Left colon (tissue), 2 donors: Measurements from ENCODE around the gene DNAJC1. TPM values are rescaled to one million over a fixed set of nuclear protein-coding genes. Genes with fewer than 3 reads are reported as not detected.
A peak's percentile ranks its signal among the peaks of the same experiment; 100 is the strongest.

Experiments
- ATAC-seq: fragments of 200-7000 bp; cut with Tn5 transposase; one replicate; pipeline ENCODE4 v1.9.1; 2020; ENCODE audit warnings: mild to moderate bottlenecking, moderate library complexity
- DNase-seq, 2 donors: peaks; one replicate each; pipeline ENCODE4 v3.0.0-alpha.2; 2020
- intact Hi-C, 2 donors: fragments of 100-400 bp; cut with DNase I in 1 of 2; cut with micrococcal nuclease in 1 of 2; formaldehyde crosslinking; loops; one replicate each; pipeline versions ENCODE4 v1.11.2 to v1.14.0; 2022; cut with DNase I, micrococcal nuclease
- total RNA-seq, 2 donors: library from RNA; stranded (reverse); fragmentation: NEBNext Ultra II Directional; extraction: Animal tissue kit (Norgen Biotek cat#: 25700); gene quantifications; one replicate each; pipeline ENCODE4 v1.2.1, GENCODE V29; 2021
- donor health status: DM: no; HTN: no; CAD: no.
- donor health status: DM: yes; HTN: yes; CAD: no.

DNAJC1 gene
- total RNA-seq, 2 donors from 2014 or later, result 29.7 to 33.7 TPM

DNA sequence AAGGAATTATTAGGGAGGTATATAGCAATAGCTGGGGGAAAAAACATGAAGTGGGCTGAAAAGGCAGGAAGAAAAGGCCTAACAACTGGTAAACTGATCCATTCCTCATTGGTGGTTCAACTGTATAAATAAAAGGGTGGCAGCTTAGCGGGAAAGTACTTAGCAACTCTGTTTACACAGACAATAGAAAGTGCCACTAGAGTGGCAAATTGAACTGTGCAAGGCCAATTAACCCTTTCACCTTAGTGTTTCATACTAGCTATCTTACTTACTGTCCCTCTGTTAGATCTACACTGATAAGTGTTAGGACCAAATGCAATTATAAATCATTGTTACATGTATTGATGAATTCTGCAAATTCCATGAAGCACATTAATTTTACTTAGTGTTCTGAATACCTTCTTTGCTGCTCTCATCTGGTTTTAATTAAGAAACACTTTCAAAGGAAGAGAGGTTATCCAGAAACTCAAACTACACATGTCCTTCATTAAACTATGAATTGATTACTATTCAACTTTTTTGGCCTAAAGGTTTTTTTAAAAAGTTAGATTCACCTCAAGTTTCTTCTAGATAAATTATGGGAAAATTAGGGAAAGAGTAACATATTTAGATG lies 28.0 kb downstream of the DNAJC1 start:
- DNase-seq (no peak), ATAC-seq (peak; percentile 58)
- intact Hi-C loops, result no loop called here

- intact Hi-C loops, result no loop called here
- ATAC-seq, result no peak
- no peak for DNase-seq
Measured at GRCh38 chr10:21972584-21972983, 30.9 kb downstream of the DNAJC1 start.

- DNase-seq, result no peak
- no peak for ATAC-seq
- intact Hi-C loops, result no loop called here
Measured at GRCh38 chr10:21969326-21970287, 33.9 kb downstream of the DNAJC1 start.

DNA sequence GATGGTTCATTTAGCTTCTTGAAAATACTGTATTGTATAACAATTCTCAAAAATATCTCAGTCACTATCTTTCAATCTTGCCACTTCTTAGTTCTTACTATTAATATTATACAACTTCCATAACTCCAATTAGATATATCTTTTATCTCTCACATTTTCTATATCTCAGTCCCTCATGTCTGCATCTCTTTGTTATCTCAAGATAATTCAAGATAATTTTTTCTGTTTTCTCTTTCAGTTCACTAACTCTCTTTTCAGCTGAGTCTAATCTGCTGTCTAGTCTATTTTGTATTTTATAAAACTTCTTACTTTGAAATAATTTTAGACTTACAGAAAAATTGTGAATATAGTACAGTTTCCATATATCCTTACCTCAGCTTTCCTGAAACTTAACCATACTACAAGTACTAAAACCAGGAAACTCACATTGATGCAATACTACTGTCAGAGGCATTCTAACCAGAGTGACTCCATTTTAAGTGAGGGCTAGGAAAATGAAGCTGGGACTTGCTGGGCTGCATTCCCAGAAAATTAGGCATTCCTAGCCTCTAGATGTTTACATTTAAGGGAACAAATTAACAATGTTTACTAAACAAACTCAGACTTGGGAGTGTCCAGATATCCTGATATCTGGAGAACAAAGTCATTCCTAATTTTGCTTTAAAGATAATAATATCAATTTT lies 38.4 kb downstream of the DNAJC1 start:
- intact Hi-C loops, result no loop called here
- no peak for ATAC-seq
- DNase-seq, result no peak

GRCh38 chr10:21962358-21962757 lies 41.2 kb downstream of the DNAJC1 start:
- intact Hi-C loops, result no loop called here
- ATAC-seq, result no peak
- DNase-seq, result no peak

DNA sequence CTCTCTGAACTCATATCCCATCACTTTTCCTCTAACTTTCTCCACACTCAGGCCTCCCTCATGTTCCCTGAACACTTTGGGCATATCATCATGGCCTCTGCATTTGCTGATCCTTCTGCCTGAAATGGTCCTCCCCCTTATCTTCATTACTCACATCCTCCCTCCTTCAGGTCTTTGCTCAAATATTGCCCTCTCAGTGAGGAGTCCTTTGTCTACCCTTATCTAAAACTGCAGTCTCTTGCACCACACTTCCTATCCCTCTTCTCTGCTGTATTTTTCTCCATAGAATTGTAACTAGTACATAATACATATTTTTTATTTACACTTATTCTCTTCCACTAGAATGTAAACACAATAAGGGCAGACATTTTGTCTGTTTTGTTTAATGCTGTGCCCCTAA lies 41.7 kb downstream of the DNAJC1 start:
- ATAC-seq, result no peak
- no peak for DNase-seq
- intact Hi-C loops, result no loop called here

- no peak for DNase-seq
- intact Hi-C loops, result loop anchor here in 1 of 2 donors (10.0 kb wide), 2 partner anchors 465 to 685 kb away; no protein-coding TSS in a partner anchor
- no peak for ATAC-seq
Measured at GRCh38 chr10:21959998-21960397, 43.5 kb downstream of the DNAJC1 start.

GRCh38 chr10:21954690-21955089 lies 48.8 kb downstream of the DNAJC1 start:
- ATAC-seq (no peak), DNase-seq (no peak)
- intact Hi-C loops, result loop anchor here in 1 of 2 donors (10.0 kb wide), 2 partner anchors 460 to 680 kb away; no protein-coding TSS in a partner anchor

DNA sequence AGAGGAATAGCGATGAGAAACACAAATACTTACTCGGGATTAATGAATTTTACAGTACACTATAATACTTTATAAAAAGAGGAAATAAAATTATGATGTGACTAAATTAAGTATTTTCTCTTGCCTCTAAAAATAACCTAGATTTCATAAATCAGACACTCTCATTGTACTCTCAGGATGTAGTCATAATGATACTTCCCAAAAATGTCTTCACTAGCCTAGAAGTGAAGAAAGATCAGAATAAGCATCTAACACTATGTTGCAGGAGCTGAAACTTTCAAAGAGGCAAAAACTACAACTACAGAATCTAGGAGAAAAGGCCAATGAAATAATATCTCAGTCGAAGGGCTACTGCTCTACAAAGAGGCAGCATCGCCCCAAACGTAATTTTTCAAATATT lies 49.4 kb downstream of the DNAJC1 start:
- intact Hi-C loops, result loop anchor here in 1 of 2 donors (10.0 kb wide), 2 partner anchors 459 to 679 kb away; no protein-coding TSS in a partner anchor
- no peak for DNase-seq
- ATAC-seq, result no peak

DNA sequence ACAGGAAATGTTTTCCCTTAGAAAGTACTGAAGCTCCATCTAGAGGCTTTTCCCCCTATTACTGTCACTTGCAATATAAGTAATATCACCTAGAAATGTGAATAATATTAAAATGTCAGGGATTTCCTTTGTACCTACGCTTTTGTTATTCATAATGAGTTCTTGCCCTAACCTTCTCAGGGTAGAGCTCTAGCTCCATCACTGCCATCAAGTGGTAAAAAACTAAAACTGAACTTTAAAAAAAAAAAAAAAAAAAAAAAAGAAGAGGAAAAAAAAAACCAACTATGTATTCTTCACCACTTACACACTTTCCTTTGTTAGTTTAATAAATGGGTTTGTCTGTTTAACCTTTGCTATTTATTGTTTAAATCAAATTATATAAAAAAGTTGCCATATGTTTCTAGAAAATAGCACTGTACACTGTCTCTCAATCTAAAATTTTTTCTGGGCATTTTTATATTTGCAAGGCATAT lies 49.9 kb downstream of the DNAJC1 start:
- ATAC-seq (peak; percentile 55), DNase-seq (no peak)
- intact Hi-C loops, result loop anchor here in 1 of 2 donors (10.0 kb wide), 2 partner anchors 459 to 679 kb away; no protein-coding TSS in a partner anchor

DNA sequence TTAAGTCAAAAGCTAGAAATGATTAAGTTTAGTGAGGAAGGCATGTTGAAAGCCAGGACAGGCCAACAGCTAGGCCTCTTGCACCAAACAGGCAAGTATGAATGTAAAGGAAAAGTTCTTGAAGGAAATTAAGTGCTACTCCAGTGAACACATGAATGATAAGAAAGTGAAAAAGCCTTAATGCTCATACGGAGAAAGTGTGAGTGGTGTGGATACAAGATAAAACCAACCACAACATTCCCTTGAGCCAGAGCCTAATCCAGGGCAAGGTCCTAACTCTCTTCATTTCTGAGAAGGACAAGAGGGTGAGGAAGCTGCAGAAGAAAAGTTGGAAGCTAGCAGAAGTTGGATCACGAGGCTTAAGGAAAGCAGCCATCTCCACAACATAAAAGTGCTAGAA lies 53.0 kb downstream of the DNAJC1 start:
- intact Hi-C loops, result loop anchor here in 1 of 2 donors (10.0 kb wide), 2 partner anchors 456 to 676 kb away; no protein-coding TSS in a partner anchor

GRCh38 chr10:21946946-21947345 lies 56.6 kb downstream of the DNAJC1 start:
- intact Hi-C loops, result no loop called here

More for the DNA sequence above, 53.0 kb downstream of the DNAJC1 start:
- no peak for ATAC-seq
- no peak for DNase-seq

GRCh38 chr10:21944727-21945386 lies 58.7 kb downstream of the DNAJC1 start:
- no peak for DNase-seq
- intact Hi-C loops, result no loop called here
- no peak for ATAC-seq

More at GRCh38 chr10:21946946-21947345, 56.6 kb downstream of the DNAJC1 start:
- no peak for DNase-seq
- ATAC-seq, result no peak

DNA sequence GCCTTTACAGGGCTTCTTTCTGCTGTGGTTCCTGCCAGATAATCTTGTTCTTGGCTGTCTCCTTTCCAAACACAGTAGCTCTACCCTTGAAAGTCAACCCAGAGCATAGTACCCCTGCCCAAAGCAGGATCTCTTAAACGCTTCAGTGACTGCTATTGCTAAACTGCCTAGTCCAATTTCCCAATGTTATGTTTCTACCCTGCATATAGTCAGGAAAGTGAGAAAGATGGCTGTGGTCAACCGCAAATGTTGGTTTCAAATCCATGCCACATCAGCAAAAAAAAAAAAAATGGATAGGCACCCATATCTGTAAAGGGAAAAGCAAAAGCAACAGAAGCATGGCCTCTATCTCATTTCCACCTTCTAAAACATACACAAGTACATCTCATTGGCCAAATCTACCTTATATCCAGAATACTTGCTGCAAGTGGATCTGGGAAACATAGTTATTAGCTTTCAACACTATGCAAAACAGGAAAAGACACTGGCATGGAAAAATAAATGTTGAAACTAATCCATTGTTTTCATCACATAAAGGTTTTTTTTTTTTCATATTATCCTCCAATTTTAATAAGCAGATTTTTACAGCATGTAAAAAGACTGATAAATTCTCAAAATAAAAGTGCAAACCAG lies 59.8 kb downstream of the DNAJC1 start:
- intact Hi-C loops, result no loop called here
- no peak for ATAC-seq
- no peak for DNase-seq

- no peak for DNase-seq
- no peak for ATAC-seq
- intact Hi-C loops, result no loop called here
Measured at GRCh38 chr10:21935439-21936023, 68.0 kb downstream of the DNAJC1 start.

DNA sequence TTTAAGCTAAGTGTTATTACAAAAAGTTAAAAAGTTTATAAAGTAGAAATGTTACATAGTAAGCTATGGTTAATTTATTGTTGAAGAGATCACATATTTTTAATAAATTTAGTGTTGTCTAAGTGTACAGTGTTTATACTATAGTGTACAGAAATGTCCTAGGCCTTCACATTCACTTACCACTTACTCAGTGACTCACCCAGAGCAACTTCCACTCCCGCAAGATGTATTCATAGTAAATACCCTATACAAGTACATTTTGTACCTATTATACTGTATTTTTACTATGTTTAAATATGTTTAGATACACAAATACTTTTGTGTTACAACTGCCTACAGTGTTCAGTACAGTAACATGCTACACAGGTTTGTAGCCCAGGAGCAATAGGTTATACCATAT lies 69.2 kb downstream of the DNAJC1 start:
- ATAC-seq (no peak), DNase-seq (no peak)
- intact Hi-C loops, result no loop called here

GRCh38 chr10:21929070-21929469 lies 74.5 kb downstream of the DNAJC1 start:
- intact Hi-C loops, result no loop called here
- ATAC-seq (no peak), DNase-seq (no peak)
